HCT116 (cell line): ENCODE results near the gene RBPJ. TPM values are rescaled to one million over a fixed set of nuclear protein-coding genes. Genes with fewer than 3 reads are reported as not detected.

Source experiments
- ATAC-seq: fragments of 200-7000 bp; cut with Tn5 transposase; 2 replicates; pipeline ENCODE4 v1.9.1; 2020; ENCODE audit warnings: mild to moderate bottlenecking, moderate library complexity
- BruUV-seq: library from RNA; stranded (reverse); fragments of 400-500 nt; replicated peaks from 2 replicates; lab custom pipeline; 2021; lab: Mats Ljungman, UMichigan
- CTCF ChIA-PET: fragments of 300-600 bp; sonication (Branson Sonifier 250); formaldehyde crosslinking; loops from one replicate; lab custom pipeline; 2021; ENCODE audit warnings: antibody characterized with exemption; lab: Charles Lee
- POLR2A ChIA-PET: fragments of 300-600, 350-600 bp; sonication (Branson Sonifier 250); formaldehyde crosslinking; loops from one replicate; lab custom pipeline; 2021; ENCODE audit warnings: antibody characterized with exemption; lab: Charles Lee
- RAD21 ChIA-PET, 2 experiments: fragments of 300-600 bp; sonication (Branson Sonifier 250); formaldehyde crosslinking; loops; one replicate each; lab custom pipeline; 2023; ENCODE audit warnings: low total read pairs in 2 of 2; ENCODE audit not compliant: uncharacterized antibody in 2 of 2, unreplicated experiment in 2 of 2, low non-redundant PET in 1 of 2; lab: Charles Lee
- DNase-seq: peaks from one replicate; pipeline ENCODE4 v3.0.0-alpha.2; 2010; ENCODE audit warnings: low read depth, low spot score
- H2AFZ ChIP-seq: fragments of 200-600 bp; shearing (Covaris generic), sonication (generic); 2 replicates; pipeline ENCODE4 v1.6.1; 2017; ENCODE audit warnings: low read depth, mixed run types, mixed read lengths, antibody characterized with exemption, low read length; ENCODE audit not compliant: poor library complexity, severe bottlenecking
- H3K27ac ChIP-seq: 2 replicates; pipeline ENCODE4 v1.5.1; 2012; ENCODE audit warnings: low read depth, low read length
- H3K27me3 ChIP-seq: fragments of 200-600 bp; sonication (generic); 2 replicates; pipeline ENCODE4 v1.6.1; 2016; ENCODE audit warnings: mixed run types, low read length, mixed read lengths; ENCODE audit not compliant: insufficient read depth
- H3K36me3 ChIP-seq, 2 experiments: fragments of 200-500 bp in 1 of 2; fragments of 200-600 bp in 1 of 2; sonication (Bioruptor generic) in 1 of 2; sonication (generic) in 1 of 2; 2 replicates each; pipeline versions ENCODE4 v1.5.1 to v1.6.1; 2014 to 2016; ENCODE audit warnings: low read length in 2 of 2, inconsistent platforms in 1 of 2, mixed read lengths in 1 of 2, mixed run types in 1 of 2; ENCODE audit not compliant: insufficient read depth in 2 of 2, control insufficient read depth in 1 of 2
- H3K4me1 ChIP-seq, 2 experiments: fragments of 200-600 bp in 1 of 2; sonication (generic) in 1 of 2; 2 replicates each; pipeline versions ENCODE4 v1.5.1 to v1.6.1; 2012 to 2017; ENCODE audit warnings: low read length in 2 of 2, inconsistent platforms in 1 of 2, mild to moderate bottlenecking in 1 of 2, mixed read lengths in 1 of 2, mixed run types in 1 of 2, moderate library complexity in 1 of 2; ENCODE audit not compliant: insufficient read depth in 2 of 2, control insufficient read depth in 1 of 2
- H3K4me2 ChIP-seq: fragments of 200-600 bp; sonication (generic); 2 replicates; pipeline ENCODE4 v1.6.1; 2017; ENCODE audit warnings: mixed run types, low read length, mixed read lengths
- H3K4me3 ChIP-seq, 2 experiments: fragments of 200-600 bp in 1 of 2; sonication (generic) in 1 of 2; replicated peaks in 1 of 2; 2 replicates each; pipeline ENCODE4 v1.5.1; 2011 to 2016; ENCODE audit warnings: low read length in 2 of 2, control low read depth in 1 of 2, low read depth in 1 of 2, mild to moderate bottlenecking in 1 of 2, mixed read lengths in 1 of 2, mixed run types in 1 of 2
- H3K79me2 ChIP-seq: fragments of 200-600 bp; sonication (generic); 2 replicates; pipeline ENCODE4 v1.6.1; 2017; ENCODE audit warnings: mild to moderate bottlenecking, mixed run types, low read length, moderate library complexity, mixed read lengths; ENCODE audit not compliant: insufficient read depth
- H3K9ac ChIP-seq: fragments of 200-600 bp; sonication (generic); 2 replicates; pipeline ENCODE4 v1.6.1; 2016; ENCODE audit warnings: low read length, mixed read lengths
- H3K9me2 ChIP-seq: fragments of 200-600 bp; sonication (generic), shearing (Covaris generic); 2 replicates; pipeline ENCODE4 v1.6.1; 2017; ENCODE audit warnings: mixed run types, mild to moderate bottlenecking, moderate library complexity; ENCODE audit not compliant: insufficient read depth
- H3K9me3 ChIP-seq, 2 experiments: fragments of 200-500 bp in 1 of 2; fragments of 200-600 bp in 1 of 2; sonication (Bioruptor generic) in 1 of 2; sonication (generic) in 1 of 2; 2 replicates each; pipeline ENCODE4 v1.6.1; 2014 to 2017; ENCODE audit warnings: low read length in 2 of 2, mixed read lengths in 2 of 2, inconsistent platforms in 1 of 2, low read depth in 1 of 2, mild to moderate bottlenecking in 1 of 2, mixed run types in 1 of 2, moderate library complexity in 1 of 2; ENCODE audit not compliant: control insufficient read depth in 1 of 2, insufficient read depth in 1 of 2
- H4K20me1 ChIP-seq: fragments of 200-600 bp; sonication (generic), shearing (Covaris generic); 2 replicates; pipeline ENCODE4 v1.6.1; 2017; ENCODE audit warnings: mixed run types, mild to moderate bottlenecking, moderate library complexity; ENCODE audit not compliant: insufficient read depth
- ATF3 ChIP-seq: IDR thresholded peaks from 2 replicates; pipeline ENCODE4 v1.6.1; 2012
- CBX3 ChIP-seq: IDR thresholded peaks from 2 replicates; pipeline ENCODE4 v1.6.1; 2012; ENCODE audit warnings: low read depth
- CEBPB ChIP-seq: IDR thresholded peaks from 2 replicates; pipeline ENCODE4 v1.6.1; 2012; ENCODE audit warnings: low read depth
- EGR1 ChIP-seq: IDR thresholded peaks from 2 replicates; pipeline ENCODE4 v1.6.1; 2012; ENCODE audit warnings: low read depth
- ELF1 ChIP-seq: IDR thresholded peaks from 2 replicates; pipeline ENCODE4 v1.6.1; 2012; ENCODE audit warnings: low read depth, borderline replicate concordance
- EZH2 ChIP-seq: fragments of 200-600 bp; sonication (generic); IDR thresholded peaks from 2 replicates; pipeline ENCODE4 v1.6.1; 2017; ENCODE audit warnings: antibody characterized with exemption, mixed run types
- EZH2phosphoT487 ChIP-seq: fragments of 200-600 bp; IDR thresholded peaks from 2 replicates; pipeline ENCODE4 v1.6.1; 2018; ENCODE audit warnings: antibody characterized with exemption, borderline replicate concordance
- FOSL1 ChIP-seq: IDR thresholded peaks from 2 replicates; pipeline ENCODE4 v1.6.1; 2012; ENCODE audit warnings: low read depth
- JUND ChIP-seq: IDR thresholded peaks from 2 replicates; pipeline ENCODE4 v1.6.1; 2012
- MAX ChIP-seq: IDR thresholded peaks from 2 replicates; pipeline ENCODE4 v1.6.1; 2012
- POLR2A ChIP-seq: IDR thresholded peaks from 2 replicates; pipeline ENCODE4 v1.7.0; 2011; ENCODE audit warnings: borderline replicate concordance; ENCODE audit not compliant: insufficient read depth, insufficient read length; ENCODE audit errors: extremely low read depth
- POLR2AphosphoS5 ChIP-seq: IDR thresholded peaks from 2 replicates; pipeline ENCODE4 v1.6.1; 2011; ENCODE audit warnings: mild to moderate bottlenecking, low read depth, low read length, moderate library complexity
- RAD21 ChIP-seq: IDR thresholded peaks from 2 replicates; pipeline ENCODE4 v1.6.1; 2012; ENCODE audit warnings: low read depth, mild to moderate bottlenecking
- SIN3A ChIP-seq: IDR thresholded peaks from 2 replicates; pipeline ENCODE4 v1.6.1; 2012; ENCODE audit warnings: low read depth
- SP1 ChIP-seq: IDR thresholded peaks from 2 replicates; pipeline ENCODE4 v1.6.1; 2012; ENCODE audit warnings: low read depth
- SRF ChIP-seq: IDR thresholded peaks from 2 replicates; pipeline ENCODE4 v1.6.1; 2012; ENCODE audit warnings: low read depth
- YY1 ChIP-seq: IDR thresholded peaks from 2 replicates; pipeline ENCODE4 v1.6.1; 2011; ENCODE audit warnings: low read length, low read depth, moderate library complexity, mild to moderate bottlenecking; ENCODE audit not compliant: insufficient replicate concordance; ENCODE audit errors: extremely low read depth
- ZFX ChIP-seq: fragments of 450-650 bp; IDR thresholded peaks from 2 replicates; pipeline ENCODE4 v1.6.1; 2017
- ZNF274 ChIP-seq: fragments of 200-500 bp; sonication (Bioruptor generic); IDR thresholded peaks from 2 replicates; pipeline ENCODE4 v1.6.1; 2014; ENCODE audit warnings: mild to moderate bottlenecking, low read depth, low read length, inconsistent platforms
- intact Hi-C: fragments of 100-400 bp; cut with micrococcal nuclease; formaldehyde crosslinking; loops from 2 replicates; pipeline ENCODE4 v1.10.0; 2022
- total RNA-seq: library from RNA; stranded (reverse); gene quantifications from one replicate; pipeline ENCODE4 v1.2.1, GENCODE V29; 2021; ENCODE audit not compliant: unreplicated experiment

Gene RBPJ
- total RNA-seq, 1 experiment from 2014 or later = 72.7 TPM

- DNase-seq (no peak), ATAC-seq (no peak)
- no peak overlapping the region for H3K4me3 ChIP-seq
- H3K9ac ChIP-seq = no peak overlapping the region
- H3K9me3 ChIP-seq = no peaks in the 10 kb centered on the region
- no peak overlapping the region for H3K27ac ChIP-seq
- ChIA-PET RAD21 (no interaction called here), CTCF (no interaction called here), POLR2A (interaction anchor here (1.0 kb wide), 1 partner anchor 23 kb away, joined by 3 read pairs; no protein-coding TSS in a partner anchor)
- H4K20me1 ChIP-seq = no peaks in the 10 kb centered on the region
- intact Hi-C loops = no loop called here
- H3K36me3 ChIP-seq = no peaks in the 10 kb centered on the region
- no peak overlapping the region for H3K4me2 ChIP-seq
- BruUV-seq = no TSS peak
- H3K9me2 ChIP-seq = no peaks in the 10 kb centered on the region
- no peaks in the 10 kb centered on the region for H3K27me3 ChIP-seq
- TF ChIP-seq ELF1 = no peak
- no peak for TF ChIP-seq YY1
- TF ChIP-seq CEBPB = no peak
- no peak for TF ChIP-seq ZFX
- TF ChIP-seq RAD21 = no peak
- TF ChIP-seq POLR2AphosphoS5 = no peak
- TF ChIP-seq ZNF274 = no peak
- TF ChIP-seq EGR1 = no peak
- no peak for TF ChIP-seq FOSL1
- no peak for TF ChIP-seq EZH2phosphoT487
- TF ChIP-seq JUND = no peak
- TF ChIP-seq EZH2 = no peak
- no peak for TF ChIP-seq SRF
- H3K4me1 ChIP-seq = no peaks in the 10 kb centered on the region
- no peaks in the 10 kb centered on the region for H3K79me2 ChIP-seq
- no peak overlapping the region for H2AFZ ChIP-seq
These were observed 24.3 kb upstream of the RBPJ start for GRCh38 chr4:26296514-26296913.

DNA sequence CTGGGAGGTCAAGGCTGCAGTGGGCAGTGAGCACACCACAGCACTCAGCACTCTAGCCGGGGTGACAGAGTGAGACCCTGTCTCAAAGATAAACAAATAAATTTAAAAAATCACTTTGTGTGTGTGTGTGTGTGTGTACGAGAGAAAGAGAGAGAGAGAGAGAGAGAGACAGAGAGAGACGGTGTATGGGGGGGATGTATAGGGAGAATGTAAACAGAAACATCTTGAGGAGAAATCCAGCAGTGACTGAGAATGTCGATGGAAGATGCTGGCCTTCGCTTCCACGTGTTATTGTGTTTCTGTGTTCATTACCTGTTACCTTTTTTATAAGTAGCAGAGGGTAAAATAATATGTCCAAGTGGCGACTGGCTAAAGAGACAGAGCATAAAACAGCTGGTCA is 23.6 kb upstream of the RBPJ start:
- H3K27ac ChIP-seq = no peak overlapping the region
- BruUV-seq = no TSS peak
- RAD21 ChIA-PET = no interaction called here
- no peak overlapping the region for H3K9ac ChIP-seq
- H3K4me1 ChIP-seq = no peaks in the 10 kb centered on the region
- intact Hi-C loops = no loop called here
- H3K27me3 ChIP-seq = no peaks in the 10 kb centered on the region
- no peaks in the 10 kb centered on the region for H3K79me2 ChIP-seq
- TF ChIP-seq JUND = no peak
- TF ChIP-seq CBX3 = no peak
- no peak for TF ChIP-seq CEBPB
- TF ChIP-seq ELF1 = no peak
- no peak for TF ChIP-seq EGR1
- no peak for TF ChIP-seq ATF3
- no peak for TF ChIP-seq POLR2AphosphoS5
- no peak for TF ChIP-seq SIN3A
- TF ChIP-seq SRF = no peak
- no peak for TF ChIP-seq EZH2
- no peak for TF ChIP-seq POLR2A
- no peak for TF ChIP-seq ZFX
- TF ChIP-seq YY1 = no peak
- TF ChIP-seq FOSL1 = no peak
- no peak for TF ChIP-seq ZNF274
- TF ChIP-seq SP1 = no peak
- no peak for TF ChIP-seq RAD21
- no peak for TF ChIP-seq MAX
- CTCF ChIA-PET = no interaction called here
- DNase-seq (no peak), ATAC-seq (no peak)
- H4K20me1 ChIP-seq = no peaks in the 10 kb centered on the region
- H3K4me2 ChIP-seq = no peak overlapping the region
- no peaks in the 10 kb centered on the region for H3K9me3 ChIP-seq
- H3K4me3 ChIP-seq = no peak overlapping the region
- H3K36me3 ChIP-seq = no peaks in the 10 kb centered on the region
- POLR2A ChIA-PET = no interaction called here
- H3K9me2 ChIP-seq = no peaks in the 10 kb centered on the region
- H2AFZ ChIP-seq = no peak overlapping the region
